Breast epithelium (tissue), 3 donors: ENCODE measurements around the gene CHCHD6. TPM values are rescaled to one million over a fixed set of nuclear protein-coding genes. Genes with fewer than 3 reads are reported as not detected.

Experiments
- total RNA-seq, 3 donors: library from RNA; depleted of rRNA; stranded (reverse); fragments of >200 nt; gene quantifications; one replicate each; pipeline ENCODE4 v1.1.0, GENCODE V29; 2016

CHCHD6 gene
- total RNA-seq, 3 donors from 2014 or later: 12.2 to 21.2 (median 19.3) TPM

Other genes with a start within 250 kb of the CHCHD6 start
- gene ZXDC, start 228.3 kb upstream of the CHCHD6 start, total RNA-seq: 10 to 100 TPM; 37.6 to 42.4 (median 39.0) TPM
- gene UROC1, start 186.5 kb upstream of the CHCHD6 start, total RNA-seq: not detected
- under 1 TPM in 2 of 3 donors, not detected in 1; 0.29 to 0.80 TPM for gene CHST13, start 180.1 kb upstream of the CHCHD6 start, total RNA-seq
- gene C3orf22, start 145.3 kb upstream of the CHCHD6 start, total RNA-seq: not detected
- gene TXNRD3, start 49.1 kb upstream of the CHCHD6 start, total RNA-seq: 10 to 100 TPM; 11.8 to 19.3 (median 16.4) TPM